Coronary artery (tissue), 2 donors: ENCODE measurements around the gene CHRNB1.
A peak's percentile ranks its signal among the peaks of the same experiment; 100 is the strongest.
"Not testable (repeated sequence)": the region's sequence is repeated elsewhere in the genome, so short reads cannot be mapped to it uniquely, and the experiment has no call there.

Experiments used
- DNase-seq: peaks from one replicate; pipeline ENCODE4 v3.0.0-alpha.2; 2017; ENCODE audit warnings: low spot score
- H3K27ac ChIP-seq, 2 donors: fragments of 200-600 bp; sonication (generic); one replicate each; pipeline ENCODE4 v1.5.1; 2016 to 2019
- H3K4me3 ChIP-seq: fragments of 200-600 bp; sonication (generic); 2 replicates; pipeline ENCODE4 v1.5.1; 2016; ENCODE audit warnings: mild to moderate bottlenecking, moderate library complexity
- CTCF ChIP-seq: fragments of 200-600 bp; sonication (generic); IDR thresholded peaks from one replicate; pipeline ENCODE4 v1.5.1; 2019; ENCODE audit warnings: antibody characterized with exemption

Gene CHRNB1

GRCh38 chr17:7477392-7478275, 32.8 kb downstream of the CHRNB1 start:
- no peak for DNase-seq
- Histone ChIP-seq H3K4me3 (peak overlapping the region; percentile 96), H3K27ac (peak overlapping the region; percentile 99 to 100)
- TF ChIP-seq CTCF: no peak

- no peak for DNase-seq
- Histone ChIP-seq H3K27ac (peak overlapping the region; percentile 99 to 100), H3K4me3 (peak overlapping the region; percentile 96)
- no peak for TF ChIP-seq CTCF
Observed at GRCh38 chr17:7478276-7479212, 33.7 kb downstream of the CHRNB1 start.

DNA sequence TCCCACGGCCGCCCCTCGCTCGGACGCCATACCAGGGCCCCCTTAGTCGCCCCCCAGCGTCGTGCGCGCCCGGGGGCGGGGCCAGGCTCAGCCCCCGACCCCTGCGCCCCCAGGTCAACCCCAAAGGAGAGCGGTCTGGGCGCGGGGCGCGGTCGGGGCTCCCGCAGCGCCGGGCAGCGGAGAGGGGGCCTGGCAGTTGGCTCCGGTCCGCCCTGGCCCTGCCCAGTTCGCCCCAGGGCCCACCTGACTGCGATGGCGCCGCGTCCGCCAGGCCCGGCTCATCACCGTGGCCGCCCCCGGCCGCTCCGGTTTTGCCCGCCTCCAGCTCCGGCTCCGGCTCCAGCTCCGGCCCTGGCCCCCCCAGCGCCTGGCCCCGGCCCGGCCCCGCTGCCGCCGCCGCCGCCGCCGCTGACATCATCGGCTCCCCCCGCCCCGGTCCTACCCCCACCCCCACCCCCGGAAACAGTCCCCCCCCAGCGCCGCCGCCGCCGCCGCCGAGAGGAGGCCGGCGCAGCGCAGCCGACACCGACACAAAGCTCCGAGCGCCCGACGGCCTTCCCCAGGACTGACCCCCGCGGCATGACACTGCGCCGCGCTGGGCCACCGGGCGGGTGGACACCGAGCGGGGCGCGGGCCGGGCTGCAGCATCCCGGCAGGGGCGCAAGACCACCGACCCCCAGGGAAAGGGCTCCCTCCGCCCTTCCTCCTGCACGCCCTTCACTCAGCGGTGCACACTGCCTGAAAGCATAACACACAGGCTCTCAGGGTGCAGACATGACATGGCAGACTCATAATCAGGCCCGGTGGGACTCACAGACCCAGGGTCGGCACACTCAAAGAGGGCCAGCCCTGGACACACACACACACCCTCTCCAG, 34.6 kb downstream of the CHRNB1 start, which contains the start of gene ZBTB4:
TSS of gene ZBTB4 (minus strand) at position 419 of the 876 bp plus-strand sequence. CDS start 12,830 bp downstream, outside the sequence.
- TF ChIP-seq CTCF: no peak
- Histone ChIP-seq H3K27ac (peak within 1 kb of the TSS; percentile 99 to 100), H3K4me3 (peak within 1 kb of the TSS; percentile 96)
- peak; percentile 83 for DNase-seq

DNA sequence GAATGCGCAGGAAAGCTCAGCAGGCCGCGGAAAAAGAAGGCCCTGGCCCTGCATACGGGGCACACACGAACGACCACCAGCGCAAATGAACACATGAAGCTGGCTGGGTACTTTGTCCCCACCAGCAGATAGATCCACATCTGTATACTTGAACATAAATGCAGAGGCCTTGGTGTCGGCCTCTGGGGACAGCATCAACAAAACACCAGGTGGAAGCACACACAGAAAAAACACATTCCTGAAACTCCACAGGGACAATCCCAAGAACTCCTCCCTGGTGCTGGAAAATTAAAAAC, 35.2 kb downstream of the CHRNB1 start:
- peak overlapping the region; percentile 96 for H3K4me3 ChIP-seq
- peak overlapping the region; percentile 99 to 100 for H3K27ac ChIP-seq
- DNase-seq: no peak
- TF ChIP-seq CTCF: no peak

GRCh38 chr17:7481275-7481674, 36.4 kb downstream of the CHRNB1 start, which contains the start of gene SLC35G6:
SLC35G6 (plus strand) TSS chr17:7481446; CDS start chr17:7481517, 71 bp downstream.
- H3K27ac ChIP-seq: peak within 1 kb of the TSS; percentile 99 to 100
- peak within 1 kb of the TSS; percentile 96 for H3K4me3 ChIP-seq
- not testable (repeated sequence) for DNase-seq

DNA sequence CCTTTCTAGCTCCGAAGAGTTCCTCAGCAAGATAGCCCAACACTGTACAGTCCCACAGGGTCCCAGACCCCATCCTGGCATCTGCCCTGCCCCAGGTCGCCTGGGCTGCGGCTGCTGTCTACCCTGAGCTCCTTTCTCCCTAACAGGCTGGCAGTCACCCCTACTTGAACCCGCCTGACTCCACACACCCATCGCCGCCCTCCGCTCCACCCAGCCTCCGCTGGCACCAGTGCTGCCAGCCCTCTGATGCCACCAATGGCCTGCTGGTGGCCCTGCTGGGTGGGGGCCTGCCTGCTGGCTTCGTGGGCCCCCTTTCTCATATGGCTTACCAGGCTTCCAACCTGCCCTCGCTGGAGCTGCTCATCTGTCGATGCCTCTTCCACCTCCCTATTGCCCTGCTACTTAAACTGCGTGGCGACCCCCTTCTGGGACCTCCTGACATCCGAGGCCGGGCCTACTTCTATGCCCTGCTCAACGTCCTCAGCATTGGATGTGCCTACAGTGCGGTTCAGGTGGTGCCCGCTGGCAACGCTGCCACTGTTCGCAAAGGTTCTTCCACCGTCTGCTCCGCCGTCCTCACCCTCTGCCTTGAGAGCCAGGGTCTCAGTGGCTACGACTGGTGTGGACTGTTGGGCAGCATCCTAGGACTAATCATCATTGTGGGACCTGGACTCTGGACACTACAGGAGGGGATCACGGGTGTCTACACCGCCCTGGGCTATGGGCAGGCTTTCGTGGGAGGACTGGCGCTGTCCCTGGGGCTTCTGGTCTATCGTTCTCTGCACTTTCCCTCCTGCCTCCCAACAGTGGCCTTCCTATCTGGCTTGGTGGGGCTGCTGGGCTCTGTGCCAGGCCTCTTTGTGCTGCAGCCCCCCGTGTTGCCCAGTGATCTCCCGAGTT, 37.2 kb downstream of the CHRNB1 start:
- not testable (repeated sequence) for H3K4me3 ChIP-seq, DNase-seq
- H3K27ac ChIP-seq: peak overlapping the region; percentile 93 to 98

- peak overlapping the region; percentile 73 for H3K4me3 ChIP-seq
- not testable (repeated sequence) for DNase-seq
- H3K27ac ChIP-seq: peak overlapping the region; percentile 93 to 98
Observed at GRCh38 chr17:7482742-7483088, 37.9 kb downstream of the CHRNB1 start.
